Stomach (tissue), 9 donors: Measurements from ENCODE around the gene DDB1. TPM values are rescaled to one million over a fixed set of nuclear protein-coding genes. Genes with fewer than 3 reads are reported as not detected.

Experiments used
- DNase-seq, 2 donors: peaks; one replicate each; pipeline versions ENCODE4 v3.0.0 to v3.0.0-alpha.2; 2013 to 2019
- H3K27ac ChIP-seq, 5 donors: fragments of 200-600 bp in 4 of 5; sonication (generic) in 4 of 5; one replicate each; pipeline ENCODE4 v1.5.1; 2013 to 2019; ENCODE audit warnings: mild to moderate bottlenecking in 1 of 5, moderate library complexity in 1 of 5
- H3K27me3 ChIP-seq, 3 donors: fragments of 200-600 bp; sonication (generic); one replicate each; pipeline ENCODE4 v1.5.1; 2017 to 2019; ENCODE audit warnings: mixed run types in 1 of 3
- H3K36me3 ChIP-seq, 4 donors: fragments of 200-600 bp; sonication (generic); 1 replicate in 3 of 4; 2 replicates in 1 of 4; pipeline ENCODE4 v1.5.1; 2016 to 2019
- H3K4me1 ChIP-seq, 4 donors: fragments of 200-600 bp; sonication (generic); one replicate each; pipeline ENCODE4 v1.5.1; 2016 to 2019
- H3K4me3 ChIP-seq, 4 donors: fragments of 200-600 bp; sonication (generic) in 3 of 4; one replicate each; pipeline ENCODE4 v1.5.1; 2016 to 2019; ENCODE audit warnings: mild to moderate bottlenecking in 1 of 4
- H3K9me3 ChIP-seq, 4 donors: fragments of 200-600 bp; sonication (generic); one replicate each; pipeline ENCODE4 v1.5.1; 2016 to 2019
- EP300 ChIP-seq: sonication (generic); formaldehyde crosslinking; IDR thresholded peaks from one replicate; pipeline ENCODE4 v1.6.1; 2017; ENCODE audit warnings: antibody characterized with exemption
- POLR2A ChIP-seq, 4 donors: fragments of 450-650 bp; IDR thresholded peaks; one replicate each; pipeline ENCODE4 v1.6.1; 2016; ENCODE audit warnings: antibody characterized with exemption in 4 of 4, control low read depth in 2 of 4, mild to moderate bottlenecking in 1 of 4, moderate library complexity in 1 of 4
- POLR2AphosphoS5 ChIP-seq, 3 donors: sonication (generic); formaldehyde crosslinking; IDR thresholded peaks; one replicate each; pipeline ENCODE4 v1.6.1; 2016; ENCODE audit warnings: antibody characterized with exemption in 3 of 3
- WGBS, 5 donors: extraction: QIAGEN DNeasy Blood & Tissue Kit in 3 of 5; methylation state at CpG; one replicate each; pipeline versions ENCODE4 v1.1.5 to v1.1.7; 2013 to 2018; 5-methylcytosine and 5-hydroxymethylcytosine counted together
- intact Hi-C: fragments of 100-400 bp; cut with DNase I; formaldehyde crosslinking; loops from one replicate; pipeline ENCODE4 v1.15.1; 2023; ENCODE audit warnings: low total_unique reads
- polyA plus RNA-seq, 3 donors: library from polyadenylated mRNA; stranded (reverse); fragments of 200-250 nt; gene quantifications; one replicate each; pipeline ENCODE4 v1.2.3, GENCODE V29; 2013
- total RNA-seq, 5 donors: library from RNA; depleted of rRNA; stranded (reverse); fragments of >200 nt; gene quantifications; one replicate each; pipeline versions ENCODE4 v1.1.0 to v1.2.3, GENCODE V29; 2014 to 2016
- TF ChIP-seq, protein P1 (sequence below), 7 experiments: fragments of 450-650 bp in 4 of 7; fragments of 200-600 bp in 3 of 7; sonication (generic) in 3 of 7; IDR thresholded peaks; one replicate each; pipeline ENCODE4 v1.5.1; 2016 to 2019; ENCODE audit warnings: antibody characterized with exemption in 7 of 7, control low read depth in 2 of 7, mild to moderate bottlenecking in 1 of 7
- donor health status: healthy with polysubstance abuse.
- donor health status: Bipolar disorder and iron deficiency.
- donor health status: healthy.

Gene DDB1
- total and polyA plus RNA-seq, 8 donors = 44.2 to 489 (median 114) TPM

DNA sequence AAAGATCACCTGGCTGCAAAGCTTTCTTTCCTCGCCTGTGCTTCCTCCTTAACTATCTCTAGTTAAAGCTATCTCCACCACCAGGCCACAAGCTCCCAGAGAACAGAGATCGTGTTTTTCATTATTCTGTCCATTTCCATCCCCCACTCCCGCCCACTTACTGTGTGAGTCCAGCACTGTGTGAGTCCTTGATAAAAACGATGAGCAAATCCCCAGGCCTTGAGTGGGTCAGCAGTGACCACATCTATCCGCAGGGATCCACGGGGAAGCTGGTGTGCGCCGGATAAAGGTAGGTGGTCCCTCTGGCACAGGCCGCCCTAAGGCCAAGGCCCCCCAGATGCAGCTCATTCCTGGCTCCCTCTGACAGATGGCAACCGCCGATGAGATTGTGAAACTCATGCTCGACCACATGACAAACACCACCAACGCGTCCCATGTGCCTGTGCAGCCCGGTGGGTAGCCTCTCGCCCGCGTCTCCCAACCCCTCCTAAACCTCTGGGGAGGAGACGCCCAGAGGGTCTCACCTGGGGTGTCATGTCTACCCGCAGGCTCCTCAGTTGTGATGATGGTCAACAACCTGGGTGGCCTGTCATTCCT is 9.4 kb upstream of the DDB1 start:
- 91 to 95% (median 91%) methylated on average over 18 to 20 of the region's 20 CpGs for WGBS, 5 donors

DNA sequence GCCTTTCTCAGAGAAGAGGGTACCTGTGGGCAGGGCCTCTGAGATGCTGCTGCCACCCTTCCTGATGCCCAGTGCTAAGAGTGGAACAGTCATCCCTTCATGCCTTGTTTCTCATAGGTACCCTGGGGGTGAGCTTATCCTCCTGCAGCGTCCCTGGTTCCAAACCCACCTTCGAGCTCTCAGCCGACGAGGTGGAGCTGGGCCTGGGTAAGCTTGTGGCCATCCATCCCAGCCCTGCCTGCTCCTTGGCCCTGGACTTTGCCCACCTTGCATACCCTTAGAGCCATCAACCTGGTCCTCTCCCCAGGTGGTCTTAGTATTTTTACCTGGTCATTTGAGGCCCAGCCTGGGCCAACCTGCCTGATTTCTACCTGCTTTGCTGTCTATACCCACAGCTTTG is 8.8 kb upstream of the DDB1 start:
- no peak overlapping the region for H3K4me3 ChIP-seq
- TF ChIP-seq EP300 = no peak
- H3K4me1 ChIP-seq = peaks cover 4 to 21% (median 16%) of the 10 kb centered on the region in 4 donors
- H3K27me3 ChIP-seq = no peaks in the 10 kb centered on the region
- intact Hi-C loops = loop anchor here (5.0 kb wide), 1 partner anchor 41 kb away; no protein-coding TSS in a partner anchor
- H3K36me3 ChIP-seq = peaks cover 0 to 67% (median 59%) of the 10 kb centered on the region in 4 donors
- WGBS, 5 donors = 93 to 99% (median 96%) methylated on average over 2 to 4 of the region's 4 CpGs
- no peak overlapping the region for H3K27ac ChIP-seq
- H3K9me3 ChIP-seq = no peaks in the 10 kb centered on the region
- DNase-seq = no peak

More for the DNA sequence above, 9.4 kb upstream of the DDB1 start:
- Histone ChIP-seq H3K27ac (no peak overlapping the region), H3K27me3 (no peaks in the 10 kb centered on the region), H3K4me3 (no peak overlapping the region), H3K4me1 (peaks cover 7 to 27% (median 20%) of the 10 kb centered on the region in 4 donors), H3K36me3 (peaks cover 0 to 73% (median 62%) of the 10 kb centered on the region in 4 donors), H3K9me3 (no peaks in the 10 kb centered on the region)
- no peak for DNase-seq
- TF ChIP-seq, protein P1, sequence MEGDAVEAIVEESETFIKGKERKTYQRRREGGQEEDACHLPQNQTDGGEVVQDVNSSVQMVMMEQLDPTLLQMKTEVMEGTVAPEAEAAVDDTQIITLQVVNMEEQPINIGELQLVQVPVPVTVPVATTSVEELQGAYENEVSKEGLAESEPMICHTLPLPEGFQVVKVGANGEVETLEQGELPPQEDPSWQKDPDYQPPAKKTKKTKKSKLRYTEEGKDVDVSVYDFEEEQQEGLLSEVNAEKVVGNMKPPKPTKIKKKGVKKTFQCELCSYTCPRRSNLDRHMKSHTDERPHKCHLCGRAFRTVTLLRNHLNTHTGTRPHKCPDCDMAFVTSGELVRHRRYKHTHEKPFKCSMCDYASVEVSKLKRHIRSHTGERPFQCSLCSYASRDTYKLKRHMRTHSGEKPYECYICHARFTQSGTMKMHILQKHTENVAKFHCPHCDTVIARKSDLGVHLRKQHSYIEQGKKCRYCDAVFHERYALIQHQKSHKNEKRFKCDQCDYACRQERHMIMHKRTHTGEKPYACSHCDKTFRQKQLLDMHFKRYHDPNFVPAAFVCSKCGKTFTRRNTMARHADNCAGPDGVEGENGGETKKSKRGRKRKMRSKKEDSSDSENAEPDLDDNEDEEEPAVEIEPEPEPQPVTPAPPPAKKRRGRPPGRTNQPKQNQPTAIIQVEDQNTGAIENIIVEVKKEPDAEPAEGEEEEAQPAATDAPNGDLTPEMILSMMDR (IDR thresholded peaks at IDR 0.05) = no peak
- TF ChIP-seq EP300 = no peak
- no peak for TF ChIP-seq POLR2AphosphoS5 (IDR thresholded peaks at IDR 0.05)
- no peak for TF ChIP-seq POLR2A (IDR thresholded peaks at IDR 0.05)
- intact Hi-C loops = loop anchor here (5.0 kb wide), 1 partner anchor 40 kb away; no protein-coding TSS in a partner anchor

DNA sequence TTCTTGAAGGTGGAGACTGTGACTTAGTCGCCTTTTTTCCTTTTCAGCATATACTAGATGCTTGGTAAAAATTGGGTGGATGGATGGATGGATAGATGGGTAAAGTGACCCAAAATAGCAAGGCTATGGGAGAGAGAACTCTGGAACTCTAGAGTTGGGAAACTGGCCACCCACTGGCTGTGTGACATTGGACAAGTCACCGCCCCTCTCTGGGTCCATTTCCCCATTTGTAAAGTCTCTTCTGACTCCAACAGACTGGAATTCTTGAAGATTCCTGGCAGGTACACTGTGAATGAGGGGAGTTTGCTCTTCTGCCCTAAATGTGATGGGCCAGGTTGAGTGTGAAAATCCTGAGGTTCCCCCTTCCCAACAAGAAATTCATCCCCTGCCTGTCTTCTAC is 8.1 kb upstream of the DDB1 start:
- Histone ChIP-seq H3K36me3 (peaks cover 0 to 65% (median 57%) of the 10 kb centered on the region in 4 donors), H3K4me1 (peaks cover 0 to 18% (median 15%) of the 10 kb centered on the region in 4 donors), H3K9me3 (no peaks in the 10 kb centered on the region), H3K27ac (no peak overlapping the region), H3K27me3 (no peaks in the 10 kb centered on the region), H3K4me3 (no peak overlapping the region)
- intact Hi-C loops = loop anchor here (5.0 kb wide), 1 partner anchor 41 kb away; no protein-coding TSS in a partner anchor
- TF ChIP-seq, protein P1 (IDR thresholded peaks at IDR 0.05) = no peak
- 92 to 100% (median 99%) methylated on average over 2 of the region's 2 CpGs for WGBS, 5 donors
- no peak for DNase-seq

DNA sequence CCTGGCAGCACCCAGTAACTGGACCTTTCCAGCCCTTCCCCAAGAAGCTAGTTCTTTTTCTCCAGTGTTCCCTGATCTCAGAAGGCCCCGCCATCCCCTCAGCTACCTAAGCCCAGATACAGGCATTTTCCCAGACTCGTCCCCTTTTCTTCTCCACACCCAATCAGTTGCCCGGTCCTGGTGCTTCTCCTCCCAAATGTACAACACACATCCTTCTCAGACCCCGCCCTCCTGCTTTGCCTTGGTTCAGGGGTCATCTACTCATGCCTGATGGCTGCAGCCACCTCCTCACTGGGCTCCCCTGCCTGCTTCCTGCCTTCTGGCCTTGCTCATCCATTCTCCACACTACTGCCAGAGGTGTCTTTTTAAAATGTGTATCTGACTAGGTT is 6.6 kb upstream of the DDB1 start:
- intact Hi-C loops = no loop called here
- DNase-seq = no peak
- WGBS, 5 donors = 79 to 93% (median 82%) methylated on average over 4 of the region's 4 CpGs
- Histone ChIP-seq H3K4me1 (peaks cover 4 to 23% (median 17%) of the 10 kb centered on the region in 4 donors), H3K36me3 (peaks cover 0 to 58% (median 54%) of the 10 kb centered on the region in 4 donors), H3K9me3 (no peaks in the 10 kb centered on the region), H3K4me3 (no peak overlapping the region), H3K27me3 (no peaks in the 10 kb centered on the region), H3K27ac (no peak overlapping the region)
- TF ChIP-seq POLR2AphosphoS5 (IDR thresholded peaks at IDR 0.05) (no peak), POLR2A (IDR thresholded peaks at IDR 0.05) (no peak), EP300 (no peak)
- TF ChIP-seq, protein P1 (IDR thresholded peaks at IDR 0.05) = no peak
